Tibial nerve (tissue), 4 donors: Measurements from ENCODE around the gene ROR1.

Experiments
- EP300 ChIP-seq, 2 donors: sonication (generic); formaldehyde crosslinking; IDR thresholded peaks; one replicate each; pipeline ENCODE4 v1.6.1; 2017; ENCODE audit warnings: antibody characterized with exemption in 2 of 2, mild to moderate bottlenecking in 1 of 2
- POLR2A ChIP-seq, 2 donors: fragments of 450-650 bp; IDR thresholded peaks; one replicate each; pipeline ENCODE4 v1.6.1; 2017; ENCODE audit warnings: antibody characterized with exemption in 2 of 2, mild to moderate bottlenecking in 2 of 2, moderate library complexity in 2 of 2
- TF ChIP-seq, protein P1 (sequence below), 5 experiments: fragments of 200-600 bp in 3 of 5; fragments of 450-650 bp in 2 of 5; sonication (generic) in 3 of 5; IDR thresholded peaks; one replicate each; pipeline ENCODE4 v1.5.1; 2016 to 2019; ENCODE audit warnings: antibody characterized with exemption in 5 of 5, mild to moderate bottlenecking in 3 of 5, moderate library complexity in 2 of 5

DNA sequence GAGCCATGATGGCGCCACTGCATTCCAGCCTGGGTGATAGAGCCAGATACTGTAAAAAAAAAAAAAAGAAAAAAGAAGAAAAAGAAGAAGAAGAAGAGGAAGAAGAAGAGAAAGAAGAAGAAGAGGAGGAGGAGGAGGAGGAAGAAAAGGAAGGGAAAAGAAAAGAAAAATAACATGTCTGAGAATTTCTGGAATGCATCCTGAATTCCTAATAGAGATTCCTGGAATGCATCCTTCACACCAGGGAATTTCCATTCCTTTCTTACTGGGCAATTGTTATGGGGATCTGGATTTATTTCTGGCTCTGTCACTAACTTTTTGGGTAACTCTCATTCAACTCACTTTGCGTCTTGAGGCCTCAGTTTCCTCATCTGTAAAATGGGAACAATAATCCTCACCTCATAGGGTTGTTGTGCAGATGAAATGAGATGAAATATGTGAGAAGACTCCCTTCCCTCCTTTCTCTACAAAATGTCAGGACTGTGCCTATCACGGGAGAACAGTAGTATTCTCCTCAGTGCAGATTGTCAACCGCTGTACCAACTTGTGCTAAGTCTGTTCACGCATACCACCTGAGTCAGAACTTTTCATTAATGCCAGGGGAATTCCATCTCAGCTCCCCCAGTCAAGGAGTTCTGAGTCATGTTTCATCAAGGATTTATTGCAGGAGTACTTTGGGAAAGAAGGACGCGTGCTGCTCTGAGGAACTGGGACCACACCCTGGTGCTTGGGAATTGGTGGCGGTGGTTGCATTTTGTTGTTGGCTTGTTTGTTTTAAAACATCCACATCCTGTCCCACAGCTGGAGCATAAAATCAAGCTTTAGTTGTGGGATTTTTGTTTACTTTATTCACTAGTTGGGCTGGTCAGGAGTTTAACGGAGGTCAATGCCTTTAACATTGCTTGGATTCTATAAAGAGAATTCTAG is 42.4 kb upstream of the ROR1 start:
- TF ChIP-seq, protein P1, sequence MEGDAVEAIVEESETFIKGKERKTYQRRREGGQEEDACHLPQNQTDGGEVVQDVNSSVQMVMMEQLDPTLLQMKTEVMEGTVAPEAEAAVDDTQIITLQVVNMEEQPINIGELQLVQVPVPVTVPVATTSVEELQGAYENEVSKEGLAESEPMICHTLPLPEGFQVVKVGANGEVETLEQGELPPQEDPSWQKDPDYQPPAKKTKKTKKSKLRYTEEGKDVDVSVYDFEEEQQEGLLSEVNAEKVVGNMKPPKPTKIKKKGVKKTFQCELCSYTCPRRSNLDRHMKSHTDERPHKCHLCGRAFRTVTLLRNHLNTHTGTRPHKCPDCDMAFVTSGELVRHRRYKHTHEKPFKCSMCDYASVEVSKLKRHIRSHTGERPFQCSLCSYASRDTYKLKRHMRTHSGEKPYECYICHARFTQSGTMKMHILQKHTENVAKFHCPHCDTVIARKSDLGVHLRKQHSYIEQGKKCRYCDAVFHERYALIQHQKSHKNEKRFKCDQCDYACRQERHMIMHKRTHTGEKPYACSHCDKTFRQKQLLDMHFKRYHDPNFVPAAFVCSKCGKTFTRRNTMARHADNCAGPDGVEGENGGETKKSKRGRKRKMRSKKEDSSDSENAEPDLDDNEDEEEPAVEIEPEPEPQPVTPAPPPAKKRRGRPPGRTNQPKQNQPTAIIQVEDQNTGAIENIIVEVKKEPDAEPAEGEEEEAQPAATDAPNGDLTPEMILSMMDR (IDR thresholded peaks at IDR 0.05): no peak
- no peak for TF ChIP-seq POLR2A (IDR thresholded peaks at IDR 0.05)
- TF ChIP-seq EP300 (IDR thresholded peaks at IDR 0.05): peak in 1 of 2 donors; percentile 27
